Measurements from ENCODE around the gene CST11. TPM values are rescaled to one million over a fixed set of nuclear protein-coding genes. Genes with fewer than 3 reads are reported as not detected.

The CST11 gene
- total and polyA plus RNA-seq, 5 experiments from 2014 or later: not detected

GRCh38 chr20:23450877-23451276 is 1.8 kb downstream of the CST11 start:
- Mint-ChIP-seq H3K27ac (peak overlapping the region in 3 of 10 donors; percentile 7 to 13 (median 12)), H3K27me3 (no peaks in the 10 kb centered on the region), H3K36me3 (no peaks in the 10 kb centered on the region), H3K4me3 (no peak overlapping the region), H3K4me1 (peaks cover 2 to 17% (median 5%) of the 10 kb centered on the region in 4 donors), H3K9me3 (no peaks in the 10 kb centered on the region)
- POLR2A ChIA-PET: no interaction called here
- DNase-seq (no peak), ATAC-seq (no peak)

- Mint-ChIP-seq H3K4me1 (peaks cover 0 to 10% (median 0%) of the 10 kb centered on the region in 4 donors), H3K4me3 (no peak overlapping the region), H3K27me3 (no peaks in the 10 kb centered on the region), H3K36me3 (no peaks in the 10 kb centered on the region), H3K9me3 (no peaks in the 10 kb centered on the region), H3K27ac (peak overlapping the region in 2 of 10 donors; percentile 27 to 53)
- DNase-seq: no peak
- ATAC-seq: no peak
- POLR2A ChIA-PET: no interaction called here
Measured at GRCh38 chr20:23449421-23449820, 3.3 kb downstream of the CST11 start.

DNA sequence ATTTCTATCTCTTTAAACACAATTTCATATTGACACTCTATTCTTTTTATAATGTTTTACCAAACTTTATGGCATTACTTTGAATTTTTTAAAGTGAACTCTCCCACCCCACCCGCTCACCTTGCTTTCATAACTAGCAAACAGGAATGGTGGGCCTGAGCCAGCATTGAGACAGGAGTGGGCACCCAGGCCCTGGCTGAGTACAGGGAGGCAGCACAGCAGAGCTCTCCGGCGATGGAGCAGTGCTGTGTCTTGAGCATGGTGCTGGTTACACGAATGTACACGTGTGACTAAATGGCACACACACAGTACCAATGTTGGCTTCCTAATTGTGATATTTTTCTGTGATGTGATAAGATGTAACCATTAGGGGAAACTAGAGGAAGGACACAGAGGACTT is 4.5 kb downstream of the CST11 start:
- H3K9me3 Mint-ChIP-seq: no peaks in the 10 kb centered on the region
- no peak overlapping the region for H3K4me3 Mint-ChIP-seq
- H3K27ac Mint-ChIP-seq: no peak overlapping the region
- peaks cover 0 to 10% (median 0%) of the 10 kb centered on the region in 4 donors for H3K4me1 Mint-ChIP-seq
- POLR2A ChIA-PET: no interaction called here
- no peaks in the 10 kb centered on the region for H3K27me3 Mint-ChIP-seq
- DNase-seq (no peak), ATAC-seq (no peak)
- H3K36me3 Mint-ChIP-seq: no peaks in the 10 kb centered on the region

DNA sequence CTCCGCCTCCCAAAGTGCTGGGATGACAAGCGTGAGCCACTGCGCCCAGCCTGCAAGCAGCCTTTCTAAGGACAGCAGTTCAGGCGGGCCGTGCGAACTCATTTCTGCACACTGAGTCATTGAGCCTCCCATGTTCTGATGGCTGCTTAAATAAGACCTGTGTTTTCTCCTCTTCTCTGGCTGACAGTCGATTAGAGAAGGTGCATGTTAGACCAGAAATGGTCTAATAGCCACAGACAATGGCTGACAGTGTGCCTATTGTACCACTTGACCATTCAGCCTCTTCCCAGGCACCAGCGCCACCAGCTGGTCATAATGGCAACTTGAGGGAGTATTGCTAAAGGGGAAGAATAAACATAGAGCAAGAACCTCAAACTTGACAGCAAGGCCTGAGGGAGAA is 6.2 kb downstream of the CST11 start:
- H3K9me3 Mint-ChIP-seq: no peaks in the 10 kb centered on the region
- peaks cover 0 to 10% (median 0%) of the 10 kb centered on the region in 4 donors for H3K4me1 Mint-ChIP-seq
- no peaks in the 10 kb centered on the region for H3K36me3 Mint-ChIP-seq
- no peaks in the 10 kb centered on the region for H3K27me3 Mint-ChIP-seq
- H3K4me3 Mint-ChIP-seq: no peak overlapping the region
- ATAC-seq: no peak
- POLR2A ChIA-PET: no interaction called here
- no peak for DNase-seq
- no peak overlapping the region for H3K27ac Mint-ChIP-seq

DNA sequence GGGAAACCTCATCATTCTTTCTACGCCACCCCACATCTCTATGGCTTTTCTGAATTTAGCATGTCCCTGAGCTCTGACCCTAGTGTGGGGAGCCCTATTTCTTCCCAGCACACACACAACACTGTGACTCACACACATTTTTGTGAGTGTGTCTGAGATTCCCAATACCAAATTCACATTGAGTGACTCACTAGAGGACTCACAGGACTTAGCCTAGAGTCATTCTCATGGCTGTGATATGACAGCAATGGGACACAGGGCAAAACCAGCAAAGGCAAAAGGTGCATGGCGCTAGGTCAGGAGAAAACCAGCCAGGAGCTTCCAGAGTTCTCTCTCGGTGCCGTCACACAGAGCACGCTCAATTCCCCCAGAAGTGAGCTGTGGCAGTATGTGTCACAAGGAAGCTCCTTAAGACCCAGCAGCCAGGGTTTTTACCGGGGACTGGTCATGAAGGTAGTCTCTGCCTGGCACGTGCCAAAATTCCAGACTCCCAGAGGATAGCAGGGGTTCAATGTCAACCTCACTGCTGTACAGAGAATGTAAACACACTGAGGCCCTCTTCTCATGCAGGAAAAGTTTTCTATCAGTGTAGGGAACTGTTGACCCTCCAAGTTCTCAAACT is 7.0 kb downstream of the CST11 start:
- no peaks in the 10 kb centered on the region for H3K36me3 Mint-ChIP-seq
- peak overlapping the region in 1 of 10 donors; percentile 34 for H3K27ac Mint-ChIP-seq
- no peaks in the 10 kb centered on the region for H3K27me3 Mint-ChIP-seq
- H3K4me3 Mint-ChIP-seq: no peak overlapping the region
- ATAC-seq (no peak), DNase-seq (no peak)
- H3K9me3 Mint-ChIP-seq: no peaks in the 10 kb centered on the region
- POLR2A ChIA-PET: no interaction called here
- peaks cover 0 to 10% (median 0%) of the 10 kb centered on the region in 4 donors for H3K4me1 Mint-ChIP-seq

- POLR2A ChIA-PET: no interaction called here
- H3K4me3 Mint-ChIP-seq: no peak overlapping the region
- H3K27me3 Mint-ChIP-seq: no peaks in the 10 kb centered on the region
- H3K4me1 Mint-ChIP-seq: peaks cover 0 to 7% (median 0%) of the 10 kb centered on the region in 4 donors
- H3K27ac Mint-ChIP-seq: peak overlapping the region in 2 of 10 donors; percentile 12 to 39
- DNase-seq (no peak), ATAC-seq (no peak)
- H3K36me3 Mint-ChIP-seq: no peaks in the 10 kb centered on the region
- H3K9me3 Mint-ChIP-seq: no peaks in the 10 kb centered on the region
Measured at GRCh38 chr20:23444859-23445258, 7.8 kb downstream of the CST11 start.

DNA sequence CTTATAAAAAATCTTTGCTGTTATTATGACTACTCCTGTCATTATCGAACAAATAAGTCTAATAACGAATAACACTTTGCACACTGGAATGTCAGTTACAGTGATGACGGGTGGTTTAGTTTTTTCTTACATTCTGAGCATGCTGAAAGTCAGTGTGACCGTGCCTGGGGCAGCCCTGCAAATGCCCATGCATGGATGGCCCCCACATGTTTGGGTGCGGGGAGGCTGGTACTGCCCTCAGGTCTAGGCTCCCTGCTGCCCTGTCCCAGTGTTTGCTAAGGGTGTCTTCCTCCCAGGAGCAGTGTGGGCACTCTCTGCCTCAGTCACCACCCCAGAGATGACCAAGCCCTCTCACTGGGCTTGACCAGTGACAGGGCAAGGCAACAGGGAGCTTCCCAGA is 10.2 kb downstream of the CST11 start:
- POLR2A ChIA-PET: no interaction called here
- Mint-ChIP-seq H3K9me3 (no peaks in the 10 kb centered on the region), H3K4me3 (no peak overlapping the region), H3K4me1 (no peaks in the 10 kb centered on the region), H3K27me3 (no peaks in the 10 kb centered on the region), H3K36me3 (no peaks in the 10 kb centered on the region), H3K27ac (no peak overlapping the region)
- DNase-seq (no peak), ATAC-seq (no peak)

DNA sequence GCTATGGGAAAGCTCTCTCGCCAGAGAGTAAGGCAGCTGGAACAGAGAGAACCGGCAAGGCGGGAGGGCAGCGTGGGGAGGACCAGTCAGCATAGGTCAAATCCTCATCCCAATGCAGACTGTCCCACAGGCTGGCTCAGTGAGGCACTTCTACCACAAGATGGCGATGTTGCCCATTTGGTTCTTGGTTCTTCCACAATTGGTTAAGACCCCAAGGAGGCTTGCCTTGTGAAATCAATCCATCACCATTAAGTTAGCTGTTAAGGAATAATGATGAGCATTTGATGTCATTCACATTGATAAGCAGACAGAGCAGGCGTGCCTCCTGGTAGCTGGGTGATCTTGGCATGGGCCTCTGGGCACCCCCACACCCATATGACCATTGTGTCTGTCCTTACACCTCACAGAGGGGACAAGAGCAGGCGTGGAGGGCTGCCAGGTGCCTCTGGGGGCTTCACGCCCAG is 10.8 kb downstream of the CST11 start:
- H3K27ac Mint-ChIP-seq: no peak overlapping the region
- H3K4me3 Mint-ChIP-seq: no peak overlapping the region
- H3K9me3 Mint-ChIP-seq: no peaks in the 10 kb centered on the region
- H3K4me1 Mint-ChIP-seq: no peaks in the 10 kb centered on the region
- POLR2A ChIA-PET: no interaction called here
- ATAC-seq (peak; percentile 77 to 78), DNase-seq (peak; percentile 19 to 76 (median 54))
- no peaks in the 10 kb centered on the region for H3K36me3 Mint-ChIP-seq
- no peaks in the 10 kb centered on the region for H3K27me3 Mint-ChIP-seq

DNA sequence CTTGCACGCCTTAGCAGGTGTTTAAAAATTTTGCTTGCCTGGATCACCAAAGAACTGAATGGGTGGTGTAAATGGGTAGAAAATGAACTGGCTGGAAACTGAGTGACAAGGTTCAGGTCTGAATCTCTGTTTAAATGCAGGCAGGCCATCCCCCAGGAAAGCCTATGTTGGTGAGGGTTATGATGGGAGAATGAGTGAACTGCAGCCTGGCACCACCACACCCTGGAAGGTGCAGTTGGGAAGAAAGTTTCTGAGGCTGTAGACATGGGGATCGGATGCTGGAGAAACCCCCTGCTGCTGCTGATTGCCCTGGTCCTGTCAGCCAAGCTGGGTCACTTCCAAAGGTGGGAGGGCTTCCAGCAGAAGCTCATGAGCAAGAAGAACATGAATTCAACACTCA is 12.7 kb downstream of the CST11 start:
- POLR2A ChIA-PET: no interaction called here
- DNase-seq (no peak), ATAC-seq (no peak)
- H3K27me3 Mint-ChIP-seq: no peaks in the 10 kb centered on the region
- no peaks in the 10 kb centered on the region for H3K36me3 Mint-ChIP-seq
- no peak overlapping the region for H3K4me3 Mint-ChIP-seq
- no peaks in the 10 kb centered on the region for H3K9me3 Mint-ChIP-seq
- no peaks in the 10 kb centered on the region for H3K4me1 Mint-ChIP-seq
- H3K27ac Mint-ChIP-seq: no peak overlapping the region

DNA sequence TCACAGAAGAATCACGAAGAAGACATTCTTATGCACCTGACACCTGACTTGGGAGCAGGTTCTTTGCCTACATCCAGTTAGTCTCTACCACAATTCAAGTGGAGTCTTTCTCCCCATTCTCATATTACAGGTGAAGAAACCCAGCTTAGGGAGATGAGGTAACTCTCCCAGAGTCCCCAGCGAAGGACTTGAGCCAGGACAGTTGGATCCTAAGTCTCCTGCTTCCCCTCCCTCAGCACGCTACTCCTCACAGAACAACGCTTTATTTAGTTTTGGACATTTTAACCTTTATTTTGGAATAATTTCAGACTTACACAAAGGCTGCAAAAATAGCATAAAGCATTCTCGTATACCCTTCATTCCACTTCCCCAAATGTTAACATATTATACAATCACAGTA is 14.0 kb downstream of the CST11 start:
- Mint-ChIP-seq H3K4me3 (no peak overlapping the region), H3K27ac (no peak overlapping the region), H3K9me3 (no peaks in the 10 kb centered on the region), H3K4me1 (no peaks in the 10 kb centered on the region), H3K36me3 (no peaks in the 10 kb centered on the region), H3K27me3 (no peaks in the 10 kb centered on the region)
- no peak for ATAC-seq
- DNase-seq: no peak
- POLR2A ChIA-PET: no interaction called here

DNA sequence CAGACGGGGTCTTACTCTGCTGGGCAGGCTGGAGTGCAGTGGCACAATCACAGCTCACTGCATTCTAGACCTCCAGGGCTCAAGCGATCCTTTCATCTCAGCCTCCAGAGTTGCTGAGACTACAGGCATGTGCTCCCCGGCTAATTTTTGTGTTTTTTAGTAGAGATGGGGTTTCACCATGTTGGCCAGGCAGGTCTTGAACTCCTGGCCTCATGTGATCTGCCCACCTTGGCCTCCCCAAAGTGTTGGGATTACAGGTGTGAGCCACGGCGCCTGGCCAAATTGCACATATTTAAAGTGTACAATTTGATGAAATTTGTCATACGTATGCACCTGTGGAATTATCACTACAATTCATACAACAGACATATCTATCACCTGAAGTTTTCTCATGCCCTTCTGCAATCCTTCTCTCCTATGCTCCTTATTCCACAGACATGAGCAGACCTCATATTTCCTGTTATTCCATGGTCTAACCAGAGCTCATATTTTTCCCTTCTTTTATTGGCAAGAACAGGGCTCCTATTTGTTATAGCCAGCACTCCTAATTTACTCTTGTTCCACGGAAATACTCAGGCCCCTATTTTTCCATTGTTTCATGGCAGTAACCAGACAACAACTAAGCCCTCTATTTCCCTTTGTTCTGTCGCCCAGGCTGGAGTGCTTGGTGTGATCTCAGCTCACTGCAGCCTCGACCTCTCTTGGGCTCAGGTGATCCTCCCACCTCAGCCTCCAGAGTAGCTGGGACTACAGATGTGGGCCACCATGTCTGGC is 15.4 kb downstream of the CST11 start:
- Mint-ChIP-seq H3K27me3 (no peaks in the 10 kb centered on the region), H3K4me3 (no peak overlapping the region), H3K4me1 (no peaks in the 10 kb centered on the region), H3K27ac (peak overlapping the region in 1 of 10 donors; percentile 61), H3K36me3 (no peaks in the 10 kb centered on the region), H3K9me3 (no peaks in the 10 kb centered on the region)
- no peak for ATAC-seq
- no peak for DNase-seq
- POLR2A ChIA-PET: interaction anchor here (0.7 to 1.5 kb wide), 2 partner anchors 87 to 920 kb away, joined by 4 to 8 read pairs; partner anchors contain the start of gene NXT1

GRCh38 chr20:23436681-23437080 is 16.0 kb downstream of the CST11 start:
- no peaks in the 10 kb centered on the region for H3K9me3 Mint-ChIP-seq
- no peaks in the 10 kb centered on the region for H3K27me3 Mint-ChIP-seq
- H3K27ac Mint-ChIP-seq: no peak overlapping the region
- H3K4me3 Mint-ChIP-seq: no peak overlapping the region
- no peaks in the 10 kb centered on the region for H3K36me3 Mint-ChIP-seq
- DNase-seq (no peak), ATAC-seq (no peak)
- POLR2A ChIA-PET: interaction anchor here (0.7 to 1.5 kb wide), 2 partner anchors 86 to 920 kb away, joined by 4 to 8 read pairs; partner anchors contain the start of gene NXT1
- H3K4me1 Mint-ChIP-seq: no peaks in the 10 kb centered on the region

- Mint-ChIP-seq H3K36me3 (no peaks in the 10 kb centered on the region), H3K27ac (no peak overlapping the region), H3K4me3 (no peak overlapping the region), H3K4me1 (no peaks in the 10 kb centered on the region), H3K27me3 (no peaks in the 10 kb centered on the region), H3K9me3 (no peaks in the 10 kb centered on the region)
- POLR2A ChIA-PET: interaction anchor here (0.7 kb wide), 1 partner anchor 921 kb away, joined by 8 read pairs; no protein-coding TSS in a partner anchor
- no peak for ATAC-seq
- DNase-seq: no peak
Measured at GRCh38 chr20:23435626-23436539, 16.8 kb downstream of the CST11 start.
